Measurements from ENCODE around the gene PCDH19. TPM values are rescaled to one million over a fixed set of nuclear protein-coding genes. Genes with fewer than 3 reads are reported as not detected.
A peak's percentile ranks its signal among the peaks of the same experiment; 100 is the strongest.

PCDH19 gene
- polyA plus RNA-seq, 2 of the 4 experiments (the other 2 are of a cell fraction): 0.01 to 0.03 TPM

- ChIA-PET CTCF (no interaction called here), POLR2A (no interaction called here)
- ATAC-seq: no peak
- Histone ChIP-seq H3K4me1 (peaks cover 4% of the 10 kb centered on the region; the same call in 1 of the 3 replicates), H3K4me3 (peak overlapping the region; percentile 50), H3K4me2 (peak overlapping the region; percentile 98), H3K27ac (no peak overlapping the region), H3K9me3 (no peaks in the 10 kb centered on the region)
- FAIRE-seq: no peak
- DNase-seq (ENCODE audit: low read depth in 1 of 2, low spot score in 1 of 2): no peak
- TF ChIP-seq, protein P1, sequence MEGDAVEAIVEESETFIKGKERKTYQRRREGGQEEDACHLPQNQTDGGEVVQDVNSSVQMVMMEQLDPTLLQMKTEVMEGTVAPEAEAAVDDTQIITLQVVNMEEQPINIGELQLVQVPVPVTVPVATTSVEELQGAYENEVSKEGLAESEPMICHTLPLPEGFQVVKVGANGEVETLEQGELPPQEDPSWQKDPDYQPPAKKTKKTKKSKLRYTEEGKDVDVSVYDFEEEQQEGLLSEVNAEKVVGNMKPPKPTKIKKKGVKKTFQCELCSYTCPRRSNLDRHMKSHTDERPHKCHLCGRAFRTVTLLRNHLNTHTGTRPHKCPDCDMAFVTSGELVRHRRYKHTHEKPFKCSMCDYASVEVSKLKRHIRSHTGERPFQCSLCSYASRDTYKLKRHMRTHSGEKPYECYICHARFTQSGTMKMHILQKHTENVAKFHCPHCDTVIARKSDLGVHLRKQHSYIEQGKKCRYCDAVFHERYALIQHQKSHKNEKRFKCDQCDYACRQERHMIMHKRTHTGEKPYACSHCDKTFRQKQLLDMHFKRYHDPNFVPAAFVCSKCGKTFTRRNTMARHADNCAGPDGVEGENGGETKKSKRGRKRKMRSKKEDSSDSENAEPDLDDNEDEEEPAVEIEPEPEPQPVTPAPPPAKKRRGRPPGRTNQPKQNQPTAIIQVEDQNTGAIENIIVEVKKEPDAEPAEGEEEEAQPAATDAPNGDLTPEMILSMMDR (IDR thresholded peaks at IDR 0.05): no peak
- no peak for TF ChIP-seq MYC (IDR thresholded peaks at IDR 0.05; ENCODE audit: borderline replicate concordance, low read length)
- TF ChIP-seq RARB (CRISPR knock-in tag; IDR thresholded peaks at IDR 0.05): no peak
- TF ChIP-seq, protein P2, sequence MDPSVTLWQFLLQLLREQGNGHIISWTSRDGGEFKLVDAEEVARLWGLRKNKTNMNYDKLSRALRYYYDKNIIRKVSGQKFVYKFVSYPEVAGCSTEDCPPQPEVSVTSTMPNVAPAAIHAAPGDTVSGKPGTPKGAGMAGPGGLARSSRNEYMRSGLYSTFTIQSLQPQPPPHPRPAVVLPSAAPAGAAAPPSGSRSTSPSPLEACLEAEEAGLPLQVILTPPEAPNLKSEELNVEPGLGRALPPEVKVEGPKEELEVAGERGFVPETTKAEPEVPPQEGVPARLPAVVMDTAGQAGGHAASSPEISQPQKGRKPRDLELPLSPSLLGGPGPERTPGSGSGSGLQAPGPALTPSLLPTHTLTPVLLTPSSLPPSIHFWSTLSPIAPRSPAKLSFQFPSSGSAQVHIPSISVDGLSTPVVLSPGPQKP (IDR thresholded peaks at IDR 0.05; ENCODE audit: low read depth, low read length): no peak
- TF ChIP-seq HEYL (CRISPR knock-in tag; IDR thresholded peaks at IDR 0.05): no peak
- no peak for TF ChIP-seq NPAS2 (CRISPR knock-in tag; IDR thresholded peaks at IDR 0.05; ENCODE audit: borderline replicate concordance)
- TF ChIP-seq, protein P3, sequence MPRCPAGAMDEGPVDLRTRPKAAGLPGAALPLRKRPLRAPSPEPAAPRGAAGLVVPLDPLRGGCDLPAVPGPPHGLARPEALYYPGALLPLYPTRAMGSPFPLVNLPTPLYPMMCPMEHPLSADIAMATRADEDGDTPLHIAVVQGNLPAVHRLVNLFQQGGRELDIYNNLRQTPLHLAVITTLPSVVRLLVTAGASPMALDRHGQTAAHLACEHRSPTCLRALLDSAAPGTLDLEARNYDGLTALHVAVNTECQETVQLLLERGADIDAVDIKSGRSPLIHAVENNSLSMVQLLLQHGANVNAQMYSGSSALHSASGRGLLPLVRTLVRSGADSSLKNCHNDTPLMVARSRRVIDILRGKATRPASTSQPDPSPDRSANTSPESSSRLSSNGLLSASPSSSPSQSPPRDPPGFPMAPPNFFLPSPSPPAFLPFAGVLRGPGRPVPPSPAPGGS (IDR thresholded peaks at IDR 0.05): no peak
- TF ChIP-seq CBX8 (IDR thresholded peaks at IDR 0.05): no peak
- TF ChIP-seq ESRRA (IDR thresholded peaks at IDR 0.05; ENCODE audit: borderline replicate concordance, low read length): no peak
- TF ChIP-seq FOSB (CRISPR knock-in tag; IDR thresholded peaks at IDR 0.05): no peak
- TF ChIP-seq MAZ (IDR thresholded peaks at IDR 0.05; ENCODE audit: borderline replicate concordance, low read depth, low read length): no peak
- no peak for TF ChIP-seq RFX5 (IDR thresholded peaks at IDR 0.05)
- no peak for TF ChIP-seq RAD21 (conservative IDR thresholded peaks at IDR 0.05 in 1 of 2, IDR thresholded peaks at IDR 0.05 in 1 of 2)
- TF ChIP-seq GATA3 (IDR thresholded peaks at IDR 0.05; ENCODE audit: borderline replicate concordance): no peak
- no peak for TF ChIP-seq ZSCAN20 (CRISPR knock-in tag; IDR thresholded peaks at IDR 0.05)
- 6% methylated on average over 14 of the region's 87 CpGs for WGBS (ENCODE audit: missing lambda C conversion rate)
Measured at GRCh38 chrX:100408713-100409609, 1.1 kb downstream of the PCDH19 start.

DNA sequence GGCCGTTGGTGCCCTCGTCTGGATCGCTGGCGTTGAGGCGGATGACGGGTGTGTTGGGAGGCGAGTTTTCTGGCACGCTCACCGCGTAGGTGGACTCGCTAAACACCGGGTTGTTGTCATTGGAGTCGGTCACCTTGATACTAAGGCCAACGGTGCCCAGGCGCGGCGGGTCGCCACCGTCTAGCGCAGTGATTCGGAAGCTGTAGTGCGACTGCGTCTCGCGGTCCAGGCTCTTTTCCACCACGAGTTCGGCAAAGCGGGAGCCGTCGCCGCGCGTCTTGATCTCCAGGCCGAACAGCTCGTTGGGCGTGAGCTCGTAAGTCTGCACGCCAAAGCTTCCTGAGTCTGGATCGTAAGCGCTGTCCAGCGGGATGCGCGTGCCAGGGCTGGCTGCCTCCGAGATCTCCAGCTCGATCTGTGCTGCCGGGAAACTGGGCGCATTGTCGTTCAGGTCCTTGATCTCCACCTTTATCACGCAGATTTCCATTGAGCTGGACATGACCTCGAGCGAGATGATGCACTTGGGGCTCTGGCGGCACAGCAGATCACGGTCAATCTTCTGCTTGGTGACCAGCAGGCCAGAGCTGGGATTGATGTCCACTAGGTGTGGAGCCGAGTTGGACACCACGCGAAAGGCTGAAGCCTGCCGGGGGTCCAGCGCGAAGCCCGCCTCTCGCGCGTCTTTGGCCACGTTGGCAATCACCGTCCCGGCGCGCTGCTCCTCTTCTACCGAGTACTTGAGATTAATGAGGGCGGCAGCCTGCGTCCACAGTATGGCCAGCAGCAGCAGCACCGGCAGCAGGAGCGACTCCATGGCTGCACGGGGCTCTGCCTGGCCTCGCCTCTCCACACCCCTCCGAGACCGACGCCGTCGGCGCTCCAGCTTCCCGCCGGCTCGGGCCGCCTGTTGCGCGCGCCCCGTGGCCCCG is 2.0 kb downstream of the PCDH19 start:
- DNase-seq (ENCODE audit: low read depth in 1 of 2, low spot score in 1 of 2) (no peak), FAIRE-seq (no peak), ATAC-seq (no peak)
- H3K4me3 ChIP-seq: no peak overlapping the region
- TF ChIP-seq RCOR1 (IDR thresholded peaks at IDR 0.05; ENCODE audit: low read depth, low read length) (no peak), HDAC2 (IDR thresholded peaks at IDR 0.05) (no peak), RAD21 (conservative IDR thresholded peaks at IDR 0.05 in 1 of 2, IDR thresholded peaks at IDR 0.05 in 1 of 2) (no peak), POLR2A (IDR thresholded peaks at IDR 0.05; ENCODE audit: low read length) (no peak), EP300 (IDR thresholded peaks at IDR 0.05) (no peak), ZFP36 (IDR thresholded peaks at IDR 0.05; ENCODE audit: borderline replicate concordance, partially characterized antibody) (no peak), ZNF302 (CRISPR knock-in tag; IDR thresholded peaks at IDR 0.05) (no peak), MAFK (IDR thresholded peaks at IDR 0.05; ENCODE audit: partially characterized antibody) (no peak), TFCP2L1 (CRISPR knock-in tag; IDR thresholded peaks at IDR 0.05) (no peak), NPAS2 (CRISPR knock-in tag; IDR thresholded peaks at IDR 0.05; ENCODE audit: borderline replicate concordance) (no peak), POLR2AphosphoS2 (conservative IDR thresholded peaks at IDR 0.05; ENCODE audit: low read length) (no peak), CBX8 (IDR thresholded peaks at IDR 0.05) (no peak), MAZ (IDR thresholded peaks at IDR 0.05; ENCODE audit: borderline replicate concordance, low read depth, low read length) (no peak), JUNB (IDR thresholded peaks at IDR 0.05) (no peak), CBX2 (IDR thresholded peaks at IDR 0.05; ENCODE audit: borderline replicate concordance, low read depth) (no peak), EHMT2 (IDR thresholded peaks at IDR 0.05; ENCODE audit: low read depth) (no peak), PBX3 (IDR thresholded peaks at IDR 0.05) (no peak)
- TF ChIP-seq, protein P4, sequence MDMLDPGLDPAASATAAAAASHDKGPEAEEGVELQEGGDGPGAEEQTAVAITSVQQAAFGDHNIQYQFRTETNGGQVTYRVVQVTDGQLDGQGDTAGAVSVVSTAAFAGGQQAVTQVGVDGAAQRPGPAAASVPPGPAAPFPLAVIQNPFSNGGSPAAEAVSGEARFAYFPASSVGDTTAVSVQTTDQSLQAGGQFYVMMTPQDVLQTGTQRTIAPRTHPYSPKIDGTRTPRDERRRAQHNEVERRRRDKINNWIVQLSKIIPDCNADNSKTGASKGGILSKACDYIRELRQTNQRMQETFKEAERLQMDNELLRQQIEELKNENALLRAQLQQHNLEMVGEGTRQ (IDR thresholded peaks at IDR 0.05): no peak
- no peak overlapping the region for H3K27ac ChIP-seq
- WGBS (ENCODE audit: missing lambda C conversion rate): 94% methylated on average over 61 of the region's 90 CpGs
- ChIA-PET CTCF (interaction anchor here (1.5 kb wide), 1 partner anchor 43 kb away, joined by 4 read pairs; no protein-coding TSS in a partner anchor), POLR2A (no interaction called here)
- no peaks in the 10 kb centered on the region for H3K9me3 ChIP-seq
- no peak overlapping the region for H3K4me2 ChIP-seq
- peaks cover 4% of the 10 kb centered on the region; the same call in 1 of the 3 replicates for H3K4me1 ChIP-seq
